ENCODE data around the gene INKA2.
A peak's percentile ranks its signal among the peaks of the same experiment; 100 is the strongest.

INKA2 gene

DNA sequence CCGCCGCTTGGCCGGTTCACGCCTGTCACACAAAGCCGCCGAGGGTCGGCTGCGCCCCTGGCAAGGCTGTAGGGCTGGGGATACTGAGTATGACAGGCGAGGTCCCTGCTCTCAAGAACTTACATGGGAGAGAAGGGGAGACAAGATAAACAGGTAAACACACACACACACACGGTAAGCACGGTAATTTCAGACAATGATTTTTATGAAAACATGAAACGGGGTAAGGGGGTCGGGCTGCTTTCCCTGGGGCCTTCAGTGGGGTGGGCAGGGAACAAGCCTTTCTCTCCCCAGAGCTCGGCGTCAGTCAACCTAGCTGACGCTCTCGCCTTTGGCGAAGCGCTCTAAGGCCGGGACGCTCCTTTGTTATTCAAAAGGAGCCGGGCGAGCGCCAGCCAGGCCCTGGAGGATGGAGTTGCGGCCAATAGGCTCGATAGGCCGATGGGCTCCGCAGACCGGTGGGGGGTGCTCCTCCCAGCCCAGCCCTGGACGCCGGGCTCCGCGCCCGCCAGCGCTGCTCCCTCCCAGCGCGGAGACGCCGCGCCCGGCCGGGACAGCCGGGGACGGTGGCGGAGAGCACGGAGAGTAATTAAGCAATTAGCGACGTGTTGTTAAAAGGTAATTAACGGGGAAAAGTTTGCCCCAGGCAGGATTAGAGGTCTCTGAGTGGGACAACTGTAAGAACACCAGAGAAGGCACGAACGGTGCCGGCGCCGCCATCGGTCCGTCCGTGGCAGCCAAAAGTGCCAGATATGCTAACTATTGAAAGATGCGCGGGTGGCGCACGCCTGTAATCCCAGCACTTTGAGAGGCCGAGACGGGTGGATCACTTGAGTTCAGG lies 950 bp upstream of the INKA2 start:
- DNase-seq (ENCODE audit: insufficient read length, low spot score) (peak; percentile 39), FAIRE-seq (peak; percentile 63)
- TF ChIP-seq POLR2AphosphoS5 (IDR thresholded peaks at IDR 0.05; ENCODE audit: low read depth, low read length) = no peak
- no peak for TF ChIP-seq SPI1 (IDR thresholded peaks at IDR 0.05; ENCODE audit: low read depth, low read length)
- TF ChIP-seq POLR2A (IDR thresholded peaks at IDR 0.05; ENCODE audit: low read depth, low read length) = no peak
- no peak for TF ChIP-seq TAF1 (IDR thresholded peaks at IDR 0.05; ENCODE audit: low read depth, low read length)
- no peak for TF ChIP-seq PAX5 (IDR thresholded peaks at IDR 0.05; ENCODE audit: insufficient read depth, low read length, severe bottlenecking)
- TF ChIP-seq POU2F2 (IDR thresholded peaks at IDR 0.05; ENCODE audit: low read depth, low read length) = no peak

GRCh38 chr1:111738436-111739193 lies 580 bp downstream of the INKA2 start:
- FAIRE-seq = no peak
- TF ChIP-seq POU2F2 (IDR thresholded peaks at IDR 0.05; ENCODE audit: low read depth, low read length) (no peak), SPI1 (IDR thresholded peaks at IDR 0.05; ENCODE audit: low read depth, low read length) (no peak), POLR2A (IDR thresholded peaks at IDR 0.05; ENCODE audit: low read depth, low read length) (no peak), TAF1 (IDR thresholded peaks at IDR 0.05; ENCODE audit: low read depth, low read length) (no peak), PAX5 (IDR thresholded peaks at IDR 0.05; ENCODE audit: insufficient read depth, low read length, severe bottlenecking) (no peak), POLR2AphosphoS5 (IDR thresholded peaks at IDR 0.05; ENCODE audit: low read depth, low read length) (no peak)
- DNase-seq (ENCODE audit: insufficient read length, low spot score) = peak; percentile 40

DNA sequence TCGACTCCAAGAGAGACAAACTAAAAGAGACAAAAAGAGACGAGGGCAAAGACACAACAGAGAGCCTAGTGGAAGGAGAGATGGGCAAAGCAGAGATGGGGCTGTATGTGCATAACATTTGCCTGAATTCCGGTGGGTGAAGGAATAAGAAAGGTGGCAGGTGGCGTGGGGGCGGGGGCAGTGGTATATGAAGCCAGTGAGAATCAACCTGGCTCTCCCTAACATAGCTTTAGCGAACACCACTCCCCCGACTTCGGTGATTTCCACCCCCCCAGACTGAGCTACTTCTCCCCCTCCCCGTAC lies 1.1 kb downstream of the INKA2 start:
- peak; percentile 47 for FAIRE-seq
- no peak for DNase-seq (ENCODE audit: insufficient read length, low spot score)
- no peak for TF ChIP-seq POLR2AphosphoS5 (IDR thresholded peaks at IDR 0.05; ENCODE audit: low read depth, low read length)
- no peak for TF ChIP-seq POU2F2 (IDR thresholded peaks at IDR 0.05; ENCODE audit: low read depth, low read length)
- no peak for TF ChIP-seq POLR2A (IDR thresholded peaks at IDR 0.05; ENCODE audit: low read depth, low read length)
- no peak for TF ChIP-seq SPI1 (IDR thresholded peaks at IDR 0.05; ENCODE audit: low read depth, low read length)
- no peak for TF ChIP-seq TAF1 (IDR thresholded peaks at IDR 0.05; ENCODE audit: low read depth, low read length)
- TF ChIP-seq PAX5 (IDR thresholded peaks at IDR 0.05; ENCODE audit: insufficient read depth, low read length, severe bottlenecking) = no peak

GRCh38 chr1:111737216-111738132 lies 1.7 kb downstream of the INKA2 start:
- TF ChIP-seq POLR2A (IDR thresholded peaks at IDR 0.05; ENCODE audit: low read depth, low read length) = no peak
- TF ChIP-seq POLR2AphosphoS5 (IDR thresholded peaks at IDR 0.05; ENCODE audit: low read depth, low read length) = no peak
- TF ChIP-seq POU2F2 (IDR thresholded peaks at IDR 0.05; ENCODE audit: low read depth, low read length) = no peak
- TF ChIP-seq TAF1 (IDR thresholded peaks at IDR 0.05; ENCODE audit: low read depth, low read length) = no peak
- no peak for TF ChIP-seq SPI1 (IDR thresholded peaks at IDR 0.05; ENCODE audit: low read depth, low read length)
- TF ChIP-seq PAX5 (IDR thresholded peaks at IDR 0.05; ENCODE audit: insufficient read depth, low read length, severe bottlenecking) = no peak
- DNase-seq (ENCODE audit: insufficient read length, low spot score) = no peak
- FAIRE-seq = no peak

DNA sequence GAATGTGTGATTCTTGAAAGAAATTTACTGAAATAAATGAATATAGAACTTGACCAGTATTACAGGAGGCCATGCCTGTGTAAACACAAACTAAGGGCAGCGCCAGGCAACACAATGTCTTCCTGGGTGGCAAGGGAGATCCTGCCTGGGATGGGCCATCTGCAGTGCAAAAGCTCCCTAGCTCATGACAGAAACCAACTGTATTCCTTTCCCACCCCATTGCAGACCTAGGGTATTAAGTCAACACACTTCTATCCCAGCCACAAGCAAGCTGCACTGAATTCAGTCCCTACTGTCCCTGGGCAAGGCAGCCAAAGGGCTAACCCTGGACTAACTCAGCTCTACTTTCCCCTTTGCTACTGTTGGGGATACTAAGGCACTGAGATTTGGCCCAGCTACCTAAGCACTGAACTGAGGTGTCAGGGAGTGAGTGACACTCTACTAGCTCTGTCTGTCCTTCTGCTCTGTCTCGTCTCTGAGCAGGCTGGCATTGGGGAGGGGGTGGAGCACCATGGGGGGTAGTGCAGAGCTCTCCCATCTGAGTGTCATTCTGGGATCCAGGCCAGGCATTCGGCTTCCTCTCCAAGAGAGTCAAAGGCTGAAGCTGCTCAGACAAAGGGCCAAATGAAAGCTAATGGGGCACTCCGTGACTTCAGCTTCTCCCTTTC lies 2.5 kb downstream of the INKA2 start:
- DNase-seq (ENCODE audit: insufficient read length, low spot score) (no peak), FAIRE-seq (no peak)
- TF ChIP-seq POLR2A (IDR thresholded peaks at IDR 0.05; ENCODE audit: low read depth, low read length) (no peak), POLR2AphosphoS5 (IDR thresholded peaks at IDR 0.05; ENCODE audit: low read depth, low read length) (no peak), PAX5 (IDR thresholded peaks at IDR 0.05; ENCODE audit: insufficient read depth, low read length, severe bottlenecking) (no peak), SPI1 (IDR thresholded peaks at IDR 0.05; ENCODE audit: low read depth, low read length) (no peak), POU2F2 (IDR thresholded peaks at IDR 0.05; ENCODE audit: low read depth, low read length) (no peak), TAF1 (IDR thresholded peaks at IDR 0.05; ENCODE audit: low read depth, low read length) (no peak)

DNA sequence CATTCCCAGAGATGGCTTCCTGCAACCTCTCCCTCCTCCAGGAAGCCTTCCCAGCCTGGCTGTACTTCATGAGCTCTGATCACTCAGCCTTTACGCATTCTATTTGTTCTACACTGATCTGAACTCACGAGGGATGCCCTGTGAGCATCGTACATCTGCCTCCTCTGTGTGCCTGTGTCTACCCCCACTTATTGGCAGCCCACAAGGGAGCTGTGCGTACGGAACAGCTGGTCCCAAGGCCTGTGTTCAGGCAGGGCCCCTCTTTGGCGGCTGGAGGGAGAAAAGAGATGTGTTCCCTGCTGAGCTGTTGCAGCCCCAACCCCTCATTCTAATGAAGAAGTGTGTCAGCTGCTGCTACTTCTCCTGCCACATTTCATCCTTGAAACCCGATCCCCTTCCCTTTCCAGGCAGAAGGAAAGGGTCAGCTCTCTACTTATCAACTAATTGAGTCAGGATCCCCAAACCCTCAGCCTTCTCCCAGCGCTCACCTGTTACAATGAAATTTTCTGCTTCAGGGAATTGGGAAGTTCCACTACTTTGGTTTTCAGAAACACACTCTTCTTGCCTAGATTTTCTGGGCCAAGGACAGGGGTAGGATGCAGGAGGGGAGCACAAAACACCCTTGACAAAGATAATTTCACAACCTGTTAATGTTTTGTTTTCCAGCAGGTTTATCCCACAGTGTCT lies 3.2 kb downstream of the INKA2 start:
- no peak for DNase-seq (ENCODE audit: insufficient read length, low spot score)
- no peak for FAIRE-seq
- TF ChIP-seq TAF1 (IDR thresholded peaks at IDR 0.05; ENCODE audit: low read depth, low read length) (no peak), POLR2AphosphoS5 (IDR thresholded peaks at IDR 0.05; ENCODE audit: low read depth, low read length) (no peak), POLR2A (IDR thresholded peaks at IDR 0.05; ENCODE audit: low read depth, low read length) (no peak), SPI1 (IDR thresholded peaks at IDR 0.05; ENCODE audit: low read depth, low read length) (no peak), POU2F2 (IDR thresholded peaks at IDR 0.05; ENCODE audit: low read depth, low read length) (no peak), PAX5 (IDR thresholded peaks at IDR 0.05; ENCODE audit: insufficient read depth, low read length, severe bottlenecking) (no peak)

- FAIRE-seq (no peak), DNase-seq (ENCODE audit: insufficient read length, low spot score) (no peak)
- TF ChIP-seq SPI1 (IDR thresholded peaks at IDR 0.05; ENCODE audit: low read depth, low read length) (no peak), TAF1 (IDR thresholded peaks at IDR 0.05; ENCODE audit: low read depth, low read length) (no peak), POLR2A (IDR thresholded peaks at IDR 0.05; ENCODE audit: low read depth, low read length) (no peak), PAX5 (IDR thresholded peaks at IDR 0.05; ENCODE audit: insufficient read depth, low read length, severe bottlenecking) (no peak), POLR2AphosphoS5 (IDR thresholded peaks at IDR 0.05; ENCODE audit: low read depth, low read length) (no peak), POU2F2 (IDR thresholded peaks at IDR 0.05; ENCODE audit: low read depth, low read length) (no peak)
Observed at GRCh38 chr1:111735321-111735720, 3.9 kb downstream of the INKA2 start.

GRCh38 chr1:111734856-111735255 lies 4.3 kb downstream of the INKA2 start:
- FAIRE-seq = no peak
- TF ChIP-seq POLR2AphosphoS5 (IDR thresholded peaks at IDR 0.05; ENCODE audit: low read depth, low read length) (no peak), PAX5 (IDR thresholded peaks at IDR 0.05; ENCODE audit: insufficient read depth, low read length, severe bottlenecking) (no peak), SPI1 (IDR thresholded peaks at IDR 0.05; ENCODE audit: low read depth, low read length) (no peak), POU2F2 (IDR thresholded peaks at IDR 0.05; ENCODE audit: low read depth, low read length) (no peak), POLR2A (IDR thresholded peaks at IDR 0.05; ENCODE audit: low read depth, low read length) (no peak), TAF1 (IDR thresholded peaks at IDR 0.05; ENCODE audit: low read depth, low read length) (no peak)
- DNase-seq (ENCODE audit: insufficient read length, low spot score) = no peak
